Ovary (tissue), 9 donors: ENCODE data around the gene DFFA. TPM values are rescaled to one million over a fixed set of nuclear protein-coding genes. Genes with fewer than 3 reads are reported as not detected.
"Not testable (repeated sequence)": the region's sequence is repeated elsewhere in the genome, so short reads cannot be mapped to it uniquely, and the experiment has no call there.

Source experiments
- DNase-seq, 5 donors: peaks; one replicate each; pipeline ENCODE4 v3.0.0-alpha.2; 2019 to 2020
- H3K27ac ChIP-seq, 2 donors: fragments of 200-600 bp; one replicate each; pipeline versions ENCODE4 v1.5.1 to v1.8.0; 2019 to 2022
- H3K27me3 ChIP-seq: fragments of 200-600 bp; one replicate; pipeline ENCODE4 v1.8.0; 2022
- H3K36me3 ChIP-seq: fragments of 200-600 bp; sonication (generic); one replicate; pipeline ENCODE4 v1.5.1; 2019
- H3K4me1 ChIP-seq: one replicate; pipeline ENCODE4 v1.8.1; 2013; ENCODE audit warnings: mild to moderate bottlenecking, moderate library complexity; ENCODE audit not compliant: insufficient read depth
- H3K4me3 ChIP-seq: fragments of 200-600 bp; sonication (generic); one replicate; pipeline ENCODE4 v1.5.1; 2017
- H3K9me3 ChIP-seq, 2 donors: fragments of 200-600 bp in 1 of 2; sonication (generic) in 1 of 2; one replicate each; pipeline versions ENCODE4 v1.5.1 to v1.8.1; 2013 to 2019; ENCODE audit warnings: mild to moderate bottlenecking in 1 of 2, moderate library complexity in 1 of 2
- EP300 ChIP-seq: sonication (generic); formaldehyde crosslinking; IDR thresholded peaks from one replicate; pipeline ENCODE4 v1.6.1; 2017; ENCODE audit warnings: antibody characterized with exemption
- POLR2A ChIP-seq: fragments of 450-650 bp; IDR thresholded peaks from one replicate; pipeline ENCODE4 v1.6.1; 2017; ENCODE audit warnings: antibody characterized with exemption, mild to moderate bottlenecking, moderate library complexity
- WGBS, 3 donors: extraction: QIAGEN DNeasy Blood & Tissue Kit in 1 of 3; methylation state at CpG; one replicate each; pipeline versions ENCODE4 v1.1.5 to v1.1.7; 2013 to 2017; 5-methylcytosine and 5-hydroxymethylcytosine counted together
- intact Hi-C, 4 donors: fragments of 100-400 bp; cut with DNase I; formaldehyde crosslinking; loops; one replicate each; pipeline versions ENCODE4 v1.11.0 to v1.15.1; 2022 to 2023
- polyA plus RNA-seq, 2 donors: library from polyadenylated mRNA; stranded (reverse); fragments of 200-250 nt in 1 of 2; fragments of 350-450 nt in 1 of 2; fragmentation: Illumina TruSeq in 1 of 2; extraction: RNeasy Lipid Tissue Mini Kit (QIAGEN cat#74804) in 1 of 2; gene quantifications; one replicate each; pipeline ENCODE4 v1.2.3, GENCODE V29; 2013 to 2014
- total RNA-seq, 7 donors: library from RNA; depleted of rRNA in 2 of 7; stranded (reverse); fragments of >200 nt in 2 of 7; fragmentation: NEBNext Ultra II Directional in 3 of 7; extraction: Animal tissue kit (Norgen Biotek cat#: 25700) in 3 of 7; gene quantifications; one replicate each; pipeline versions ENCODE4 v1.1.0 to v1.2.4, GENCODE V29; 2016 to 2023
- TF ChIP-seq, protein P1 (sequence below), 3 donors: fragments of 450-650 bp in 2 of 3; fragments of 200-600 bp in 1 of 3; IDR thresholded peaks; one replicate each; pipeline versions ENCODE4 v1.5.1 to v1.8.0; 2016 to 2022; ENCODE audit warnings: antibody characterized with exemption in 3 of 3, mild to moderate bottlenecking in 1 of 3
- donor health status: DM: no; HTN: no; CAD: no; lungs with moderate emphysema.
- donor health status: DM: no; HTN: no; CAD: no.
- donor health status: Bipolar disorder and iron deficiency.
- donor health status: DM: yes; HTN: yes; CAD: no.
- donor health status: DM: no; HTN: no; CAD: no.
- donor health status: DM: yes; HTN: yes; CAD: no.

The DFFA gene
- total and polyA plus RNA-seq, 9 donors, result 14.8 to 37.4 (median 33.0) TPM

- no peaks in the 10 kb centered on the region for H3K27me3 ChIP-seq
- TF ChIP-seq EP300 (no peak), POLR2A (no peak)
- TF ChIP-seq, protein P1, sequence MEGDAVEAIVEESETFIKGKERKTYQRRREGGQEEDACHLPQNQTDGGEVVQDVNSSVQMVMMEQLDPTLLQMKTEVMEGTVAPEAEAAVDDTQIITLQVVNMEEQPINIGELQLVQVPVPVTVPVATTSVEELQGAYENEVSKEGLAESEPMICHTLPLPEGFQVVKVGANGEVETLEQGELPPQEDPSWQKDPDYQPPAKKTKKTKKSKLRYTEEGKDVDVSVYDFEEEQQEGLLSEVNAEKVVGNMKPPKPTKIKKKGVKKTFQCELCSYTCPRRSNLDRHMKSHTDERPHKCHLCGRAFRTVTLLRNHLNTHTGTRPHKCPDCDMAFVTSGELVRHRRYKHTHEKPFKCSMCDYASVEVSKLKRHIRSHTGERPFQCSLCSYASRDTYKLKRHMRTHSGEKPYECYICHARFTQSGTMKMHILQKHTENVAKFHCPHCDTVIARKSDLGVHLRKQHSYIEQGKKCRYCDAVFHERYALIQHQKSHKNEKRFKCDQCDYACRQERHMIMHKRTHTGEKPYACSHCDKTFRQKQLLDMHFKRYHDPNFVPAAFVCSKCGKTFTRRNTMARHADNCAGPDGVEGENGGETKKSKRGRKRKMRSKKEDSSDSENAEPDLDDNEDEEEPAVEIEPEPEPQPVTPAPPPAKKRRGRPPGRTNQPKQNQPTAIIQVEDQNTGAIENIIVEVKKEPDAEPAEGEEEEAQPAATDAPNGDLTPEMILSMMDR (IDR thresholded peaks at IDR 0.05), result no peak
- 19 to 24% (median 23%) methylated on average over 16 of the region's 16 CpGs for WGBS, 3 donors
- peak in 1 of 5 donors; percentile 16 for DNase-seq
- no peaks in the 10 kb centered on the region for H3K36me3 ChIP-seq
- H3K4me3 ChIP-seq, result peak overlapping the region; percentile 78
- H3K9me3 ChIP-seq, result no peaks in the 10 kb centered on the region
- intact Hi-C loops, result loop anchor here (2.0 to 10.0 kb wide), 5 partner anchors 53 to 555 kb away; no protein-coding TSS in a partner anchor
- H3K4me1 ChIP-seq, result no peaks in the 10 kb centered on the region
- no peak overlapping the region for H3K27ac ChIP-seq
These were observed 42.5 kb downstream of the DFFA start for GRCh38 chr1:10429868-10430215.

DNA sequence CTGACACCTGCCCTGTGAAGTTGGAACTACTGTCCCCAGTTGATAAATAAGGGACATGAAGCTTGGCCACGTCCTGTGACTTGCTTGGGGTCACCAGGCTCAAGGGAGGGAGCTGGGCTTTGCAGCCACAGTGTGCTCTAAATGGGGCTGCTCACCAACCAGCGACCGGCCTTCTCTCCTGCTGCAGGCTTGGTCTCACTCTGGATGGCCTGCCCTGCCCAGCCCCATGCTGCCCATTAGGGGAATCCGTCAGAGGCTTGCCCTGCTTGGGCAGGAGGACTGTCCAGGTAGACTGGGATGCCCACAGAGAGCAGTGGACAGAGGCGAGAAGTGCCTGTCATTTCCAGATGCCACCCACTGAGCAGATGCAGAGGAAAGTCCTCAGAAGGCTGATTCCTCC lies 43.3 kb downstream of the DFFA start:
- no peaks in the 10 kb centered on the region for H3K4me1 ChIP-seq
- DNase-seq, result peak in 1 of 5 donors; percentile 30
- no peaks in the 10 kb centered on the region for H3K36me3 ChIP-seq
- H3K9me3 ChIP-seq, result no peaks in the 10 kb centered on the region
- TF ChIP-seq, protein P1 (IDR thresholded peaks at IDR 0.05), result no peak
- no peak for TF ChIP-seq EP300
- TF ChIP-seq POLR2A, result no peak
- no peaks in the 10 kb centered on the region for H3K27me3 ChIP-seq
- H3K4me3 ChIP-seq, result no peak overlapping the region
- no peak overlapping the region for H3K27ac ChIP-seq
- WGBS, 3 donors, result 86 to 87% (median 86%) methylated on average over 5 of the region's 5 CpGs
- intact Hi-C loops, result loop anchor here in 3 of 4 donors (2.0 to 10.0 kb wide), 3 partner anchors 52 to 554 kb away; no protein-coding TSS in a partner anchor

- DNase-seq, H3K27ac ChIP-seq, H3K27me3 ChIP-seq, H3K4me3 ChIP-seq, H3K9me3 ChIP-seq, H3K4me1 ChIP-seq, H3K36me3 ChIP-seq: not testable (repeated sequence)
- 90 to 95% (median 95%) methylated on average over 21 of the region's 21 CpGs for WGBS, 3 donors
- intact Hi-C loops, result loop anchor here in 2 of 4 donors (5.0 to 10.0 kb wide), 2 partner anchors 49 to 552 kb away; no protein-coding TSS in a partner anchor
These were observed 45.8 kb downstream of the DFFA start for GRCh38 chr1:10426535-10426848.

DNA sequence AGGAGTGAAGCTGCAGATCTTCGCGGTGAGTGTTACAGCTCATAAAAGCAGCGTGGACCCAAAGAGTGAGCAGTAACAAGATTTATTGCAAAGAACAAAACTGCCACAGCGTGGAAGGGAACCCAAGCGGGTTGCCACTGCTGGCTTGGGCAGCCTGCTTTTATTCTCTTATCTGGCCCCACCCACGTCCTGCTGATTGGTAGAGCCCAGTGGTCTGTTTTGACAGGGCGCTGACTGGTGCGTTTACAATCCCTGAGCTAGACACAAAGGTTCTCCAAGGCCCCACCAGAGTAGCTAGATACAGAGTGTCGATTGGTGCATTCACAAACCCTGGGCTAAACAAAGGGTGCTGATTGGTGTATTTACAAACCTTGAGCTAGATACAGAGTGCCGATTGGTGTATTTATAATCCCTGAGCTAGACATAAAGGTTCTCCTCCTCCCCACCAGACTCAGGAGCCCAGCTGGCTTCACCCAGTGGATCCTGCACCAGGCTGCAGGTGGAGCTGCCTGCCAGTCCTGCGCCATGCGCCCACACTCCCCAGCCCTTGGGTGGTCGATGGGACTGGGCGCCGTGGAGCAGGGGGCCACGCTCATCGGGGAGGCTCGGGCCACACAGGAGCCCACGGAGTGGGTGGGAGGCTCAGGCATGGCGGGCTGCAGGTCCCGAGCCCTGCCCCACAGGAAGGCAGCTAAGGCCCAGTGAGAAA lies 46.3 kb downstream of the DFFA start:
- H3K27ac ChIP-seq, H3K27me3 ChIP-seq, DNase-seq, H3K36me3 ChIP-seq, H3K9me3 ChIP-seq, H3K4me3 ChIP-seq, H3K4me1 ChIP-seq: not testable (repeated sequence)
- 83 to 87% (median 83%) methylated on average over 21 of the region's 21 CpGs for WGBS, 3 donors
- intact Hi-C loops, result loop anchor here in 3 of 4 donors (2.0 to 10.0 kb wide), 3 partner anchors 49 to 551 kb away; no protein-coding TSS in a partner anchor

DNA sequence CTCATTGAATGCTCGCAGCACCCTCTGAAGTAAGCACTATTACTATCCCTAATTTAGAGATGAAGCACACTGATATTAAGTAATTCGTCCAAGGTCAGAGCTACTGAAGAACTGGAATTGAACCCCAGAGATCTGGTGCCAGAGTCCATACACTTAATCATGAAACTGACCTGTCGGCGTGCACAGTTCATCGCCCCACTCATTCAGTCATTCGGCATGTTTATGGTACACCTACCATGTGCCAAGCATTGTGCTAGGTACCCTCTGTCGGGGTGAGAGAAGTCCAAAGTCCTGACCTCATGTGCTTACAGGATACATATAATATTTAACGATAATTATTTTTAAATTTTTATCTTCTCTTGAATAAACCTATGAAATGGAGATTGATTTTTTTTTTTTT lies 47.7 kb downstream of the DFFA start:
- no peak for DNase-seq
- 70 to 79% (median 77%) methylated on average over 8 of the region's 8 CpGs for WGBS, 3 donors
- TF ChIP-seq EP300, result no peak
- TF ChIP-seq, protein P1 (IDR thresholded peaks at IDR 0.05), result no peak
- TF ChIP-seq POLR2A, result no peak
- no peak overlapping the region for H3K4me3 ChIP-seq
- intact Hi-C loops, result loop anchor here in 3 of 4 donors (2.0 to 10.0 kb wide), 3 partner anchors 47 to 550 kb away; no protein-coding TSS in a partner anchor
- H3K27ac ChIP-seq, result no peak overlapping the region
- H3K4me1 ChIP-seq, result no peaks in the 10 kb centered on the region
- H3K9me3 ChIP-seq, result no peaks in the 10 kb centered on the region
- H3K36me3 ChIP-seq, result no peaks in the 10 kb centered on the region
- no peaks in the 10 kb centered on the region for H3K27me3 ChIP-seq
